Thoracic aorta (tissue), 2 donors: ENCODE measurements around the gene CDK5. TPM values are rescaled to one million over a fixed set of nuclear protein-coding genes. Genes with fewer than 3 reads are reported as not detected.
A peak's percentile ranks its signal among the peaks of the same experiment; 100 is the strongest.

ENCODE experiments used
- ATAC-seq: fragments of 150-250 bp; one replicate; pipeline ENCODE4 v1.8.0; 2017; ENCODE audit warnings: low read depth; ENCODE audit not compliant: insufficient number of reproducible peaks, low FRiP score
- DNase-seq: peaks from one replicate; pipeline ENCODE4 v3.0.0-alpha.2; 2020; ENCODE audit warnings: low spot score
- H3K27ac ChIP-seq, 2 donors: fragments of 200-600 bp; sonication (generic); 1 replicate in 1 of 2; 2 replicates in 1 of 2; pipeline ENCODE4 v1.5.1; 2016; ENCODE audit warnings: mild to moderate bottlenecking in 2 of 2, moderate library complexity in 2 of 2
- H3K27me3 ChIP-seq: fragments of 200-600 bp; sonication (generic); replicated peaks from 2 replicates; pipeline ENCODE4 v1.6.0; 2016; ENCODE audit warnings: mild to moderate bottlenecking; ENCODE audit not compliant: insufficient read depth
- H3K36me3 ChIP-seq: fragments of 200-600 bp; sonication (generic); one replicate; pipeline ENCODE4 v1.5.1; 2016
- H3K4me1 ChIP-seq, 2 donors: fragments of 200-600 bp; sonication (generic); 1 replicate in 1 of 2; 2 replicates in 1 of 2; pipeline versions ENCODE4 v1.5.1 to v1.6.0; 2016; ENCODE audit warnings: low read depth in 2 of 2, mild to moderate bottlenecking in 1 of 2; ENCODE audit not compliant: control insufficient read depth in 1 of 2
- H3K4me3 ChIP-seq: fragments of 200-600 bp; sonication (generic); 2 replicates; pipeline ENCODE4 v1.5.1; 2016; ENCODE audit warnings: mild to moderate bottlenecking
- H3K9me3 ChIP-seq: fragments of 200-600 bp; sonication (generic); 2 replicates; pipeline ENCODE4 v1.5.1; 2016
- CTCF ChIP-seq: fragments of 200-600 bp; sonication (generic); IDR thresholded peaks from one replicate; pipeline ENCODE4 v1.5.1; 2019; ENCODE audit warnings: antibody characterized with exemption
- total RNA-seq, 2 donors: library from RNA; depleted of rRNA; stranded (reverse); fragments of >200 nt; gene quantifications; one replicate each; pipeline versions ENCODE4 v1.1.0 to v1.2.3, GENCODE V29; 2016

CDK5 gene
- total RNA-seq, 2 donors from 2014 or later = 1.8 to 3.1 TPM

GRCh38 chr7:151018421-151019129, 39.1 kb downstream of the CDK5 start:
- Histone ChIP-seq H3K4me1 (peaks cover 7 to 23% of the 10 kb centered on the region in 2 donors), H3K36me3 (no peaks in the 10 kb centered on the region), H3K4me3 (peak overlapping the region; percentile 34), H3K27me3 (no peaks in the 10 kb centered on the region), H3K9me3 (no peaks in the 10 kb centered on the region), H3K27ac (no peak overlapping the region)
- ATAC-seq = no peak
- no peak for DNase-seq
- TF ChIP-seq CTCF = no peak

- TF ChIP-seq CTCF = peak; percentile 75
- H3K36me3 ChIP-seq = no peaks in the 10 kb centered on the region
- H3K4me3 ChIP-seq = peak overlapping the region; percentile 34
- peak; percentile 16 for ATAC-seq
- no peaks in the 10 kb centered on the region for H3K9me3 ChIP-seq
- H3K27me3 ChIP-seq = no peaks in the 10 kb centered on the region
- H3K27ac ChIP-seq = no peak overlapping the region
- peaks cover 9 to 26% of the 10 kb centered on the region in 2 donors for H3K4me1 ChIP-seq
- DNase-seq = no peak
These were observed 39.7 kb downstream of the CDK5 start for GRCh38 chr7:151017953-151018420.

- Histone ChIP-seq H3K36me3 (no peaks in the 10 kb centered on the region), H3K27ac (no peak overlapping the region), H3K27me3 (no peaks in the 10 kb centered on the region), H3K4me1 (peaks cover 9 to 26% of the 10 kb centered on the region in 2 donors), H3K4me3 (peak overlapping the region; percentile 34), H3K9me3 (no peaks in the 10 kb centered on the region)
- no peak for ATAC-seq
- no peak for TF ChIP-seq CTCF
- DNase-seq = no peak
These were observed 40.2 kb downstream of the CDK5 start for GRCh38 chr7:151017370-151017952.

GRCh38 chr7:151016942-151017341, 40.8 kb downstream of the CDK5 start:
- no peak for TF ChIP-seq CTCF
- no peak overlapping the region for H3K4me3 ChIP-seq
- H3K36me3 ChIP-seq = no peaks in the 10 kb centered on the region
- DNase-seq (no peak), ATAC-seq (no peak)
- H3K27ac ChIP-seq = no peak overlapping the region
- no peaks in the 10 kb centered on the region for H3K27me3 ChIP-seq
- H3K4me1 ChIP-seq = peaks cover 9 to 26% of the 10 kb centered on the region in 2 donors
- H3K9me3 ChIP-seq = no peaks in the 10 kb centered on the region

GRCh38 chr7:151016505-151016904, 41.2 kb downstream of the CDK5 start:
- DNase-seq (no peak), ATAC-seq (no peak)
- Histone ChIP-seq H3K4me3 (no peak overlapping the region), H3K27me3 (no peaks in the 10 kb centered on the region), H3K4me1 (peaks cover 9 to 26% of the 10 kb centered on the region in 2 donors), H3K9me3 (no peaks in the 10 kb centered on the region), H3K27ac (no peak overlapping the region), H3K36me3 (no peaks in the 10 kb centered on the region)
- no peak for TF ChIP-seq CTCF
